ENCODE measurements around the gene TMEM138. TPM values are rescaled to one million over a fixed set of nuclear protein-coding genes. Genes with fewer than 3 reads are reported as not detected.

The TMEM138 gene
- total RNA-seq, 1 donor = 38.5 TPM

DNA sequence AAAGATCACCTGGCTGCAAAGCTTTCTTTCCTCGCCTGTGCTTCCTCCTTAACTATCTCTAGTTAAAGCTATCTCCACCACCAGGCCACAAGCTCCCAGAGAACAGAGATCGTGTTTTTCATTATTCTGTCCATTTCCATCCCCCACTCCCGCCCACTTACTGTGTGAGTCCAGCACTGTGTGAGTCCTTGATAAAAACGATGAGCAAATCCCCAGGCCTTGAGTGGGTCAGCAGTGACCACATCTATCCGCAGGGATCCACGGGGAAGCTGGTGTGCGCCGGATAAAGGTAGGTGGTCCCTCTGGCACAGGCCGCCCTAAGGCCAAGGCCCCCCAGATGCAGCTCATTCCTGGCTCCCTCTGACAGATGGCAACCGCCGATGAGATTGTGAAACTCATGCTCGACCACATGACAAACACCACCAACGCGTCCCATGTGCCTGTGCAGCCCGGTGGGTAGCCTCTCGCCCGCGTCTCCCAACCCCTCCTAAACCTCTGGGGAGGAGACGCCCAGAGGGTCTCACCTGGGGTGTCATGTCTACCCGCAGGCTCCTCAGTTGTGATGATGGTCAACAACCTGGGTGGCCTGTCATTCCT lies 19.9 kb upstream of the TMEM138 start:
- no peak overlapping the region for H3K4me3 ChIP-seq (ENCODE audit: low read depth, low read length)
- no peak for DNase-seq (ENCODE audit: low read depth)
- TF ChIP-seq, protein P1, sequence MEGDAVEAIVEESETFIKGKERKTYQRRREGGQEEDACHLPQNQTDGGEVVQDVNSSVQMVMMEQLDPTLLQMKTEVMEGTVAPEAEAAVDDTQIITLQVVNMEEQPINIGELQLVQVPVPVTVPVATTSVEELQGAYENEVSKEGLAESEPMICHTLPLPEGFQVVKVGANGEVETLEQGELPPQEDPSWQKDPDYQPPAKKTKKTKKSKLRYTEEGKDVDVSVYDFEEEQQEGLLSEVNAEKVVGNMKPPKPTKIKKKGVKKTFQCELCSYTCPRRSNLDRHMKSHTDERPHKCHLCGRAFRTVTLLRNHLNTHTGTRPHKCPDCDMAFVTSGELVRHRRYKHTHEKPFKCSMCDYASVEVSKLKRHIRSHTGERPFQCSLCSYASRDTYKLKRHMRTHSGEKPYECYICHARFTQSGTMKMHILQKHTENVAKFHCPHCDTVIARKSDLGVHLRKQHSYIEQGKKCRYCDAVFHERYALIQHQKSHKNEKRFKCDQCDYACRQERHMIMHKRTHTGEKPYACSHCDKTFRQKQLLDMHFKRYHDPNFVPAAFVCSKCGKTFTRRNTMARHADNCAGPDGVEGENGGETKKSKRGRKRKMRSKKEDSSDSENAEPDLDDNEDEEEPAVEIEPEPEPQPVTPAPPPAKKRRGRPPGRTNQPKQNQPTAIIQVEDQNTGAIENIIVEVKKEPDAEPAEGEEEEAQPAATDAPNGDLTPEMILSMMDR (IDR thresholded peaks at IDR 0.05; ENCODE audit: insufficient read depth, low read length) = no peak

GRCh38 chr11:61343792-61344745 lies 18.1 kb upstream of the TMEM138 start:
- TF ChIP-seq, protein P1 (IDR thresholded peaks at IDR 0.05; ENCODE audit: insufficient read depth, low read length) = no peak
- no peak for DNase-seq (ENCODE audit: low read depth)
- H3K4me3 ChIP-seq (ENCODE audit: low read depth, low read length) = no peak overlapping the region

DNA sequence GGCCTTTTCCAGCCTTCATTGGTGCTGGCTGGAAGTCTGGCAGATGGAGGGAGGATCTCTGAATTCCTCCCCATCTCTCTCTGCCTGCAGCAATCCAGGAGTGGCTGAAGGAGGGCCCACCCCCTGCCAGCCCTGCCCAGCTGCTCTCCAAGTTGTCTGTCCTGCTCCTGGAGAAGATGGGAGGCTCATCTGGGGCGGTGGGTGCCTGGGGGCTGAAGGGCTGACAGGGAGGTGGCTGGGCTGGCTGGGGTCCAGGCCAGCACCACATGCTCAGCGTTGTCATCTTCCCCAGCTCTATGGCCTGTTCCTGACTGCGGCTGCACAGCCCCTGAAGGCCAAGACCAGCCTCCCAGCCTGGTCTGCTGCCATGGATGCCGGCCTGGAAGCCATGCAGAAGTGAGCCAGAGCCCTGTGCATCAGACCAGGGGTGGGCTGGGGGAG lies 17.0 kb upstream of the TMEM138 start:
- no peak overlapping the region for H3K4me3 ChIP-seq (ENCODE audit: low read depth, low read length)
- TF ChIP-seq, protein P1 (IDR thresholded peaks at IDR 0.05; ENCODE audit: insufficient read depth, low read length) = no peak
- peak; percentile 46 for DNase-seq (ENCODE audit: low read depth)

DNA sequence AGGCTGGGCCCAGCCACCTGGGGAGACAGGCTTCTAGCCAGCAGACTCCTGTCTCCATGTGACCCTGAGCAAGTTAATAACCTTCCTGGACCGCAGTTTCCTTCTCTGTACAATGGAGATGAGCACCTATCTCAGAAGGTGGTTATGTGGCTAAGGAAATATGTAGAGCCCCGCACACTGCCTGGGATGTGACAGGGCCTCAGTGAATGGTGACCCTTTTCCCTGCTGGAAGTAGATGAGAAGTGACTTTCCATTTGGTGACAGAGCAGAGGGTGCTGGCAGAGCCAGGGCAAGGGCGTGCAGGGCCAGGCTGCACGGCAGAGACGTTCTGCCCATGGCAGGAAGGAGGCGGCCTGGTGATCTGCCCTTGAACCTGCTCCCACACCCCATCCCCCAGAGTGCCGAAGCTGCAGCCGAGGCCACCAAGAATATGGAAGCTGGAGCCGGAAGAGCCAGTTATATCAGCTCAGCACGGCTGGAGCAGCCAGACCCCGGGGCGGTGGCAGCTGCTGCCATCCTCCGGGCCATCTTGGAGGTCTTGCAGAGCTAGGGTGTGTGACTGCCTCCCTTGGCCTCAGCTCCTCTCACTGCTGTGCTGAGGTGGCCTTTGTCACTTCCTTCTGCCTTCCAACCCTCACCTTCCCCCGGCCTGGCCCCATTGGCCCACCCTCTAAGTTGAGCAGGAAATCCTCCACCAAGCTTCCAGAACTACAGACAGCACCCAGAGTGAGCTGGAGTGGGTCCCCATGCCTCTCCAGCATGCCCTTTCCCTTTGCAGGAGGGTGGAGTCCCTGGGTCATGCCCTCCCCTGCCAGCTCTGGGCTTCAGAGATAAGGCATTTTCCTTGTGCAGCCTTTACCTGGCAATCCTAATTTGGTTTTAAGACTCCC lies 16.0 kb upstream of the TMEM138 start:
- TF ChIP-seq, protein P1 (IDR thresholded peaks at IDR 0.05; ENCODE audit: insufficient read depth, low read length) = no peak
- H3K4me3 ChIP-seq (ENCODE audit: low read depth, low read length) = no peak overlapping the region
- DNase-seq (ENCODE audit: low read depth) = no peak

- no peak overlapping the region for H3K4me3 ChIP-seq (ENCODE audit: low read depth, low read length)
- TF ChIP-seq, protein P1 (IDR thresholded peaks at IDR 0.05; ENCODE audit: insufficient read depth, low read length) = no peak
- DNase-seq (ENCODE audit: low read depth) = peak; percentile 27
Observed at GRCh38 chr11:61347916-61348461, 14.2 kb upstream of the TMEM138 start.

GRCh38 chr11:61349189-61349751 lies 12.9 kb upstream of the TMEM138 start:
- no peak for DNase-seq (ENCODE audit: low read depth)
- TF ChIP-seq, protein P1 (IDR thresholded peaks at IDR 0.05; ENCODE audit: insufficient read depth, low read length) = no peak

More at GRCh38 chr11:61349189-61349751, 12.9 kb upstream of the TMEM138 start:
- no peak overlapping the region for H3K4me3 ChIP-seq (ENCODE audit: low read depth, low read length)

All from fibroblast of the aortic adventitia (primary cell).